Skeletal muscle satellite cell (primary cell): ENCODE measurements around the gene PEX3.
"Not testable (repeated sequence)": the region's sequence is repeated elsewhere in the genome, so short reads cannot be mapped to it uniquely, and the experiment has no call there.

Experiments used
- H3K27me3 ChIP-seq: 2 replicates; pipeline ENCODE4 v1.7.0; 2013; ENCODE audit warnings: low read length; ENCODE audit not compliant: control insufficient read depth, insufficient read depth
- H3K36me3 ChIP-seq: 2 replicates; pipeline ENCODE4 v1.7.0; 2013; ENCODE audit warnings: mild to moderate bottlenecking, control low read depth, low read length; ENCODE audit not compliant: insufficient read depth
- H3K4me1 ChIP-seq: 2 replicates; pipeline ENCODE4 v1.7.0; 2013; ENCODE audit warnings: low read length; ENCODE audit not compliant: control insufficient read depth, insufficient read depth
- H3K4me2 ChIP-seq: 2 replicates; pipeline ENCODE4 v1.7.0; 2013; ENCODE audit warnings: mild to moderate bottlenecking, low read length
- H3K4me3 ChIP-seq: 2 replicates; pipeline ENCODE4 v1.7.0; 2013; ENCODE audit warnings: low read length
- H3K9ac ChIP-seq: 2 replicates; pipeline ENCODE4 v1.7.0; 2013; ENCODE audit warnings: mild to moderate bottlenecking, low read depth, low read length, moderate library complexity
- H3K9me3 ChIP-seq: replicated peaks from 2 replicates; pipeline ENCODE4 v1.7.0; 2013; ENCODE audit warnings: mild to moderate bottlenecking, control low read depth, low read length

Gene PEX3

DNA sequence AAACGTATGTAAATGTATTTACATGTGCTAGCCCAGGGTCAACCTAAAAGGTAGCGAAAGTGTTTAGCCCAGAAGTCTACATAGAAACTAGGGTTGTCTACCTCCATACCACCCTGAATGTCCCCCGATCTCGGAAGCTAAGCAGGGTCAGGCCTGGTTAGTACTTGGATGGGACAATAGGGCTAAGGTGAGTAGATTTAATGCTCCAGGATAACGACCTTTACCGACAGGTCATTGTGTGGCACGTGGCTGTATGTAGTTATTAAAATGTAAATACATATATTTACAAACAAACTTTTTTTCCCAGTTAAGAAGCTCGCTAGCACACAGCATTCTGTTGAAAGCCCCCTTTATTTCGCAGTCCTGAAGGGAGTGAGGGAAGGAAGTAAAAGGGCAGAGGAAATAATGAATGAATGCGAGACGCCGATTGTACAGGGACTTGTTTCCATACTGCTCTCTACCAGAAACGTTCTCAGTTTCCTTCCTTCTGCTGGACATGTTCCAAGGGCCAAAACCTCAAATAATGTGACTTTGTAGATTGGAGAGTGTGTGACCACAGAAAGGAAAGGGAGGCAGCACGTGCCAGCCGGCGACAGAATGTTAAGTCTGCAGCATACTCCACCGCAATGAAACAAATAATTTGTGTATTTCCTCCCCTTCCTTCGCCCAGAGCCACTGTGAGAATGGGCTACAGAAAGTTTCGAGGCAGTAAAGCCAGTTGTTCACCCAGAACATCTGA lies 722 bp upstream of the PEX3 start:
- no peaks in the 10 kb centered on the region for H3K27me3 ChIP-seq
- no peaks in the 10 kb centered on the region for H3K9me3 ChIP-seq
- H3K4me2 ChIP-seq = peak overlapping the region; percentile 93
- H3K4me1 ChIP-seq = peaks cover 8% of the 10 kb centered on the region
- peak overlapping the region; percentile 98 for H3K4me3 ChIP-seq
- H3K9ac ChIP-seq = peak overlapping the region; percentile 95
- H3K36me3 ChIP-seq = no peaks in the 10 kb centered on the region

DNA sequence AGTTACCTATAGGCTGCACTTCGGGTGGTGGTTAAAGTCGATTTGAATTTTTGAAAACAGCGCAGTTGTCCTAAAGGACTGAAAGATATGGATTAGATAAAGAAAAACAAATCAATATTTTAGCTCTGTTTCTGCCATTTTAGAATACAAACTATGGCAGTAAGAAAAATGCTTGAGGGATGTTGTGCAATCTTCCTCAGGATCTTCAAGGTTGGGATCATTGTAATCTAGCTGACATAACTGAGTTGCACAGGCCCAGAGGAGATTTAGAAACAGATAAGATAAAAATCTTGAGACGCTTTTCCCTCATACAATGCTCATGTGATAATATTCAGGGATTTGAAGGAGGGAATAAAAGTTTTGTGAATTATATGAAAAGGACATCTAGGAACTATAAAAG lies 926 bp downstream of the PEX3 start:
- Histone ChIP-seq H3K9me3 (no peaks in the 10 kb centered on the region), H3K27me3 (no peaks in the 10 kb centered on the region), H3K36me3 (no peaks in the 10 kb centered on the region), H3K4me3 (peak overlapping the region; percentile 98), H3K9ac (peak overlapping the region; percentile 95), H3K4me2 (peak overlapping the region; percentile 95), H3K4me1 (peaks cover 8% of the 10 kb centered on the region)

DNA sequence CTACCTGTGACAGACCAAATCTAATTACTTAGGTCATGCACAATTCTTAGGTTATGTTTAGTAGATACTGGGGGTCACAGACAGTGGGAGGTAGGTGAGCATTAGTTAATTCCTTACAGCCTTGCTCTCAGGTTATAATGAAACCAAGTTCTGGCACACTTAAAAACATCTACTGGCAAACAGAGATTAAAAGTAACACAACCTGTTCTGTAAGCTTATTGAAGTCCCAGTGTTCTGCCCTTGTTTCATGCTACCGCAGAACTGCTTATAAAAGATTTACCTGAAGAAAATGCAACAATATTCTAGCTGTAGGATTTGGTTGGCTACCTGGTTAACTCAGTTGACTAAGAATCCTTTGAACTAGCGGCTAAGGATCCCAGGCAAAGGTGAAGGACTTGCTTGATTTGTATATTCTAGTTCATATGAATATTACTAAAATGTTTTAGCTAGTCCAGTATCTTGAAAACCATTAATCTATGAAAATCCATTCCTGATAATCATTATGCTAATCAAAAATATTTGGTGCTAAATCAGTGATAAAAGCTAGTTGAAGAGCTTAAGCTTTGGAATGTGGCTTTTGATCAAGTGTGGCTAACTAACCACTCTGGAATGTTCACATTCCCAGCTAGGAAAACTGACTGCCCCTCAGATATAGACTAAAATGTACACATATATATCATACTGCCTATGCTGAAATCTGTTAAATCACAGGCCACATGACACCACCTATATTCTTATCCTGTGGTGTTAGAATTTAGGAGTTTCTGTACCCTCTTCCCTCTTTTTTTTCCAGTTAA lies 7.2 kb downstream of the PEX3 start:
- H3K4me3 ChIP-seq = no peak overlapping the region
- H3K9me3 ChIP-seq = no peaks in the 10 kb centered on the region
- H3K9ac ChIP-seq = no peak overlapping the region
- H3K27me3 ChIP-seq = no peaks in the 10 kb centered on the region
- peaks cover 6% of the 10 kb centered on the region for H3K4me1 ChIP-seq
- peaks cover 2% of the 10 kb centered on the region for H3K36me3 ChIP-seq
- peak overlapping the region; percentile 4 for H3K4me2 ChIP-seq

DNA sequence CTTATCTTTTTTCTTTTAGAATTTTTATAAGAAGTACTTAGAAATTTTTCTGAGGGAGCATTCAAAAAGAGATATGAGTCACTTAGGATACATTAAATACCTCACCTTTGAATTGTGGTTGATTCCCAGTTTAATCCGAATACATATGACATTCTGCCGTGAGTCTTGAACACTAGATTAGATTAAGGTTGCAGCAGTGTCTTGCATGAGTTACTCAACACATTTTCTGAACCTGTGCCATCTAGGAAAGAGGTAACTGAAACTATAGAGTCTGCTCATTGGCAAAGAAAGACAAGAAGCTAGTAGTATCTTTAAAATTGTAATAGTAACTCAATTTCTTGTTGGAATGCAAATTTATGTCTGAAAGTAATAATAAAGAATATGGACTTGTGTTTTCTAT lies 14.9 kb downstream of the PEX3 start:
- Histone ChIP-seq H3K36me3 (peaks cover 8% of the 10 kb centered on the region), H3K4me1 (no peaks in the 10 kb centered on the region), H3K4me2 (no peak overlapping the region), H3K9ac (no peak overlapping the region), H3K9me3 (no peaks in the 10 kb centered on the region), H3K27me3 (no peaks in the 10 kb centered on the region), H3K4me3 (no peak overlapping the region)

DNA sequence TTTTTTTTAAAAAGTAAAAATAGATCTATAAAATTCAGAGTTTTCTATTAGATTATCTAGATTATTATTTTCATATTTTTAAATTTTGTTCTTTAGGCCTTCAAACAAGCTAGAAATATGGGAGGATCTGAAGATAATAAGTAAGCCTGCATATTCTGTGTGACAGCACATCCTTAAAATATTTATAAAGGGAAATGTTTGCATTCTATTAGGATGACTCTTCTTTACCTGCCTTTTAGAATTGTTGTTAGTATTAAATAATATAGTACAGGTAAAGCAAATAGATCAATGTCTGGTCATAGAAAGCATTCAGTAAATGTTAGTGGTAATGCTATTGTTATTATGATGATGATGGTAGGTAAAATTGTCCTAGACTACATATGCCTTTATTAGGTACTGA lies 17.4 kb downstream of the PEX3 start:
- Histone ChIP-seq H3K36me3 (peaks cover 13% of the 10 kb centered on the region), H3K9me3 (no peaks in the 10 kb centered on the region)

DNA sequence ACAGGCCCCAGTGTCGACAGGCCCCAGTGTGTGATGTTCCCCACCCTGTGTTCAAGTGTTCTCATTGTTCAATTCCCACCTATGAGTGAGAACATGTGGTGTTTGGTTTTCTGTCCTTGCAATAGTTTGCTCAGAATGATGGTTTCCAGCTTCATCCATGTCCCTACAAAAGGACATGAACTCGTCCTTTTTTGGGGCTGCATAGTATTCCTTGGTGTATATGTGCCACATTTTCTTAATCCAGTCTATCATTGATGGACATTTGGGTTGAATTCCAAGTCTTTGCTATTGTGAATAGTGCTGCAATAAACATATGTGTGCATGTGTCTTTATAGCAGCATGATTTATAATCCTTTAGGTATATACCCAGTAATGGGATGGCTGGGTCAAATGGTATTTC lies 18.2 kb downstream of the PEX3 start:
- H3K9ac ChIP-seq, H3K4me1 ChIP-seq, H3K4me2 ChIP-seq, H3K9me3 ChIP-seq, H3K4me3 ChIP-seq, H3K27me3 ChIP-seq, H3K36me3 ChIP-seq: not testable (repeated sequence)

More for the DNA sequence above, 17.4 kb downstream of the PEX3 start:
- H3K9ac ChIP-seq = no peak overlapping the region
- H3K4me3 ChIP-seq = no peak overlapping the region
- no peaks in the 10 kb centered on the region for H3K27me3 ChIP-seq
- no peaks in the 10 kb centered on the region for H3K4me1 ChIP-seq
- H3K4me2 ChIP-seq = no peak overlapping the region

DNA sequence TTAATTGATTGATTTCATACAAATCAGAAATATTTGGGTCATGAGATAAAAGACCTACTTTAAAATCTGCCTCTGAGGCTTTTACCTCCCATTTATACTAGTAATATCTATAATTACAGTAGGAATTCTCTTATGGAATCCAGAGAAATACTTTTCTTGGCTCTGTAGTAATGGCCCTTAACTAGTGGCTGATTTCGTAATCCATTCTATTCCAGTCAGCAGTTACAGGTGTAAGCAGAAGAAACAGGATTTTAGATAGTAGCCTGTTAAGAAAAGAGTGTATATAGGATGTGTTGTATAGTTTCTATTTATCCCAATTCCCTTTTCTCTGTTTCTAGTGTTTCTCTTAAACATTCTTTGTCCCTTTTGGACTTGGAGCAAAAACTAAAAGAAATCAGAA lies 21.2 kb downstream of the PEX3 start:
- no peak overlapping the region for H3K4me3 ChIP-seq
- no peaks in the 10 kb centered on the region for H3K4me1 ChIP-seq
- H3K9me3 ChIP-seq = no peaks in the 10 kb centered on the region
- H3K9ac ChIP-seq = no peak overlapping the region
- H3K36me3 ChIP-seq = peaks cover 18% of the 10 kb centered on the region
- no peak overlapping the region for H3K4me2 ChIP-seq
- H3K27me3 ChIP-seq = no peaks in the 10 kb centered on the region

DNA sequence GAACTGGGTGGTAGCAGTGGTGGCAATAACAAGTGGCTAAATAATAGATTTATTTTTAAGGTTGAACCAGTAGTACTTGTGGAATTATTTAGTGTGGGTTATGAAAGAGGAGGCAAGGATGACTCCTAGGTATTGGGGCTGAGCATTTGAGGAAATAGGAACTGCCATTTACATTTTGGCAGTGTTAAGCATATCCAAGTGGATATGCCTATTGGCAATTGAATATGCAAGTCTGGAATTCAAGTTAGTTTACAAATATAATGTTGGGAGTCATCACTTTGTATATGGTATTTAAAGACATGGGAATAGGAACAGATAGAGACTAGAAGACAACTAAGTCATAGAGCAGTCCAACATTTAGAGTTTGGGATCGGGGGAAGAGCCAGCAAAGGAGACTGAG lies 25.9 kb downstream of the PEX3 start:
- Histone ChIP-seq H3K9ac (no peak overlapping the region), H3K4me1 (no peaks in the 10 kb centered on the region), H3K4me3 (no peak overlapping the region), H3K9me3 (no peaks in the 10 kb centered on the region), H3K4me2 (no peak overlapping the region), H3K27me3 (no peaks in the 10 kb centered on the region), H3K36me3 (peaks cover 30% of the 10 kb centered on the region)

DNA sequence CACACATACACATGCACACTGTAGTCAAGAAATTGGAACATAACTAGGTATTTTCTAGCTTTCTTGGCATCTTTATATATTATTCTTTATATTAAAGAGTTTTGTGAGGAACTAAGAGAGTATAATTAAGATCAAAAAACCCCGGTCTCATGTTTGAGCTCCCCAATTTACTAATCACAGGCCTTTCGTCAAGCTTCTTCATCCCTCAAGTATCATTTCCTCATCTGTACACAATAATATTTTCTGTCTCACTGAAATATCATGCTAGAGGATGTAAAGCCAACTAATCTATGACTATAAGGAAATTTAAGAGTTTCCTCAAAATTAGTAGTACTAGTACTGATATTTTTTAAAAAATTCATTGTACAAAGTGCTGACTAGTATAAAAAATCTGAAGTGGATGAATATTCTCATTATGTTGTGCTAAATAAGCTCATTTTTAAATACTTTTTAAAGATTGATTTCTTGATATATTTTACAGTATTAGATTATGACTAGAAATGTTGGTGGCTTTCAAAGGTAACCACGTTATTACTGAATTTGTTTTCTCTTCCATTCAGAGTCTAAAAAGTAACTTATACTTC lies 28.0 kb downstream of the PEX3 start:
- Histone ChIP-seq H3K4me2 (no peak overlapping the region), H3K9me3 (no peaks in the 10 kb centered on the region), H3K4me1 (no peaks in the 10 kb centered on the region), H3K36me3 (peaks cover 22% of the 10 kb centered on the region), H3K27me3 (no peaks in the 10 kb centered on the region), H3K4me3 (no peak overlapping the region), H3K9ac (no peak overlapping the region)

DNA sequence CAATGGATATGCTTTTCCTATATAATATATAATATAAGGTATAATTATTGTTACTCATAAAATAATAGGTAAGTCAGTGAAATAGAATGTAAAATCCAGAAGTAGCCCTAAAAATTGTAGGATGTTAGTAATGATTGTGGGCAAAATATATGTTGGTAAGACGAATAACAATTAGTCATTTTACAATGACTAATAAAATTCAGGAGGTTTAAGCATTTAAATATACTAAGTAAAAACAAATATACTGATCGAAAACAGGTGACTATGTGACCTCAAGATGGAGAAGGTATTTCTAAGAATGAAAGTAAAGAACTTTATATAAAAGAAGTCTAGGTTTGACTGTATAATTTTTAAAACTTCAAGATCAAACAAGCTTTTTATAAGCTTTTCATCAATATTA lies 32.0 kb downstream of the PEX3 start:
- no peaks in the 10 kb centered on the region for H3K4me1 ChIP-seq
- no peaks in the 10 kb centered on the region for H3K27me3 ChIP-seq
- no peak overlapping the region for H3K9ac ChIP-seq
- H3K9me3 ChIP-seq = no peaks in the 10 kb centered on the region
- no peak overlapping the region for H3K4me3 ChIP-seq
- peaks cover 7% of the 10 kb centered on the region for H3K36me3 ChIP-seq
- H3K4me2 ChIP-seq = no peak overlapping the region

DNA sequence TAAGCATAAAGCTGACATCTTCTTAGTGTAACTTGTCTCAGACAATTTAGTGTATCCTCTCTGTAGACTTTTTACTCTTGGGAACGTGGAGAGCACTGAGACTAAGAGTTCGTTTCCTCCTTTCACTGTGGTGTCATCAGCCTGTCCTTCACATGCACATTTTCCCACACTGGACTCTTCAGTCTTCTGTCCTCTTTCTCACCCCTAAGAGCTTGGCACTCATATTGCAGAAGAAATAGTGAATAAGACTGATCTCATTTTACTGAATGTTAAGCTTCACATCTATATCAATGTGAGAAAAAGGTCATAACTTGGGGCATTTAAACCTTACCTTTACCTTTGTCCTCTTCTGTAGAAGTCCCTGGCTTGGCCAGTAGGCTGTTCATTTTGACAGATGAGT lies 35.4 kb downstream of the PEX3 start:
- no peaks in the 10 kb centered on the region for H3K4me1 ChIP-seq
- no peak overlapping the region for H3K9ac ChIP-seq
- no peak overlapping the region for H3K4me2 ChIP-seq
- no peaks in the 10 kb centered on the region for H3K27me3 ChIP-seq
- no peaks in the 10 kb centered on the region for H3K9me3 ChIP-seq
- no peak overlapping the region for H3K4me3 ChIP-seq
- no peaks in the 10 kb centered on the region for H3K36me3 ChIP-seq
